ENCODE measurements around the gene VEZF1.

VEZF1 gene

DNA sequence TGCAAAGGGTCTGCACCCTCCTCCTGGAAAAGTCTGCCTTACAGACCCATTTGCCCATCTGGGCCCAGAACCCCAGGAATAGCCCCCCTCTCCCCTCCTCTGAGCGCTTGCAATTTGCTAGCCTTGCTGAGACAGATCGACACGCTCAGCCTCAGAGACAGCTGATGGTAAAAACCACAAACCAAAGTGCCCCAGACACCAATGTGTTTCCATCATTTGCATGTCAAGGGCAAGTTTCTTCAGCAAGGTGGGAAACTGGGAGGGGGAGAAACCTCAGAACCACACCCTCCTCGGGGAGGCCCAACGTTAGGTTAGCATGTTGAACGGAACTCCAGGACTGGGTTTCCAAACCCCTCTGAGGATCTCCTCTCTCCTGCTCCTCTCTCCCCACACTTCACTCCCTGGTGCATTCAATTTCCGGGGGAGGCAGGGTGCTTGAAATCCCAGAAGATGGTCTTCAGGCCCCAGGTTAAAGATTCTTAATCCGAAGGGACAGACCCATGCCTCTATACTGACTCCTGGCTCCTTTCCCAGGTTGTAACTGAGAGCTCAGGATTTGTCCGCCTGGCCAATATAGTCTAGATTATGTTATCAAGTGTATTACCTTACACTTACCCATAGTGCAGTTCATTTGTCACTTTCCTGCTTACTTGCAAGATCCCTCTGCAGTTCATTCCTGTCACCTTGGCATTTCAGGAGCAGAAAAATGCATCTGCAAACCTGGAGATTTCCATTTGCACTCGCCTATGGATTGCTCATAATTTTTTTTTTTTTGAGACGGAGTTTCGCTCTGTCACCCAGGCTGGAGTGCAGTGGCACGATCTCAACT is 31.5 kb downstream of the VEZF1 start:
- TF ChIP-seq GATA1 (IDR thresholded peaks at IDR 0.05; ENCODE audit: low read depth, low read length) (no peak), POLR2A (IDR thresholded peaks at IDR 0.05; ENCODE audit: low read length) (no peak)
- DNase-seq = no peak

DNA sequence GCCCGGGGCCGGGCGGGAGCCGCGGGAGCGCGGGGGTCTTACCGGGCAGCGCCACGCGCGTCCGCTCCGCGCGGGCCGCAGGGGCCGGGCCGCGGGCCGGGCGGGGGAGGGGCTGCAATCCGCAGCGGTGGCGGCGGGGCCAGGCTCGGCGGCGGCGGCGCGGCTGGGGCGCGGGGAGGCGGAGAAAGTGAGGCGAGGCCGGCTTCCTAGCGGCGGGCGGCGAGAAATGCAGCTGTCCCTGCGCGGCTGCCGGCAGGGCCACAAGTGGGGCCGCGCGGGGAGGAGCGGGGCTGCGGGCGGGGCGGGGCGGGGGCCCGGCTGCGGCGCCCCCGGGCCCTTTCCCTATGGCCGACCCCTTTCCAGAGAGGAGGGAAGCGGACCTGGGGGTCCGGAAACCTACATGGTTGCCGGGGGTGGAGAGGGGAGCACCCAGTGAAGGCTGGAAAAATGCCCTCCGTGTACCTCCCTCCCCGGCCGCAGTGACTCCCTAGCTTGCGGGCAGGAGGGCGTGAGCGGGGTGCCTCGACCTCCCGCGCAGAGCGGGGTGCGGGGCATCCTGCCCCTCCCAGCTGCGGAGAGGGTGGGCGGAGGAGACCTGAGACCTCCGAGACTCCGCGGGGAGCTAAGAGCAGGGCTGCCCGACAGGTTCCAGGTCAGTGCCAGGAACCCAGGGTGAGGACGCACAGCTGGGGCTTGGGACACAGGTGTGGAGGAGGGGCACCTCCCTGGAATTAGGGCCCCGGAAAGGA is 32.7 kb downstream of the VEZF1 start, which contains the start of gene CUEDC1:
Gene CUEDC1 (minus strand): TSS at position 230 of the 749 bp plus-strand sequence. CDS start 69,848 bp downstream, outside the sequence.
- TF ChIP-seq POLR2A (IDR thresholded peaks at IDR 0.05; ENCODE audit: low read length) (no peak), GATA1 (IDR thresholded peaks at IDR 0.05; ENCODE audit: low read depth, low read length) (no peak)
- DNase-seq = peak; percentile 53 to 72

DNA sequence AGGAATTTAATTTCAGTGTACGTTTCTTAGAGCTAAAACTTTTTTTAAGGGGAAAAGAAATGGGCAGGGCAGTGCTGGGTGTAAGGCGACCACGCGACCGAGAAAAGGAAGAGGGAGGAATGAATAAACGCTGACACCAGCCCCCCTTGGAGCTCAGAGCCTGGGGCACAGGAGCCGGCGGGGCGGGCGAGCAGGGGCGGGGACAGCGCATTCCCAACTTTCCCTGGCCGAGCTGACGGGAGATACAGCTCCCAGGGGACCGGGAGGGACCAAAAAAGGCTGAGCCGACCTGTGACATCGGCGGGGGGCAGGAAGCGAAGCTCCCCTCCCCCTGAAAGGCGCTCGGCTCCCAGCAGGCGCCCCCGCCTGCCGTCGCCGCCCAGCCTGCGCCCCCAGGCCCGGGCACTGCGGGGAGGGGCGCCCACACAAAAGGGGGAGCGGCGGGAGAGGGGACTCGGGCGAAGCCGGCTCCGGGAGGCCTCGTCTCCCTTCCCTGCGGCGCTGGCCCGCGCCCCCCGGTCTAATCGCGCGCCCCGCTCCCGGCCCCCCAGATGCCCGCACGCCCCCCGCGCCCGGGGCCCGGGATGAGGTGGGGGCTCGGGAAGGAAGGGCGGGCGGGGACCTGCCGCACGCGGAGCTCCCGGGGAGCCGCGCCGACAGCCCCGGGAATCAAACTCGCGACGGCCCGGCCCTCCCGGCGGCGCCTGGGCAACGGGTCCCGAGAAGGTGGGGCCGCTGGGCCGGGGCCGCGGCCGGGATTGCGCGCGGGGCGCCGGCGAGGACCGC is 33.5 kb downstream of the VEZF1 start:
- no peak for DNase-seq
- no peak for TF ChIP-seq GATA1 (IDR thresholded peaks at IDR 0.05; ENCODE audit: low read depth, low read length)
- TF ChIP-seq POLR2A (IDR thresholded peaks at IDR 0.05; ENCODE audit: low read length) = no peak

DNA sequence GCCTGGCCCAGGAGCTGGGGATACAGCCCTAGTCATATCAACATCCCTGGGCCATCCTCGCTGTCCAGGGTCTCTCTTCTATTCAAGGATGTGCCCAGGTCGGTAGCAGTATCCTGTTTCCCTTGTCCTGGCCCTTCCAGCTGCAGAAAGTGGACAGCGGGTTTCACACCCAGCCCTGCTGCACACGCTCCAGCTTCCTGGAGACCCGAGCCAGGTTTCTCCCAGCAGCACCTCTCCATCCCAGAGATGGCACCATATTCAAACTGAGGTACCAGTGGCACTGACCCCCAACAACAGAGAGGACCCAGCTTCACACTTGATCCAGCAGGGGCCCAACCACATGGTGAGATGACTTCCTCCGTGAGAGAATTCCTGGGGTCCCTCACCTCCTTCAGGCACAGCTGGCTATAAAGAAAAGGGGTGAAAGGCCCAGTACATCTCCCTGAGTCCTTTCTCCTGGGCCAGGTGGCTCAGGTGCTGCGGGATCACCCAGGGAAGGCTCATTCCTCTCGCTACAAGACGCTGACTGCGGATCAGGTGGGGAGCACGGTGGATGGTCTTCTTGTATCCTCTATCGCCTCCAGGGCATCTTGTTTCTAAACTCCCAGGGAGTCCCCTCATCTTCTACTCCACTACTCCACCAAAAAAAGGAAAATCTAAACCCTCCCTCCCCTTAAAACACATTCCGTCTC is 34.2 kb downstream of the VEZF1 start:
- TF ChIP-seq GATA1 (IDR thresholded peaks at IDR 0.05; ENCODE audit: low read depth, low read length) (no peak), POLR2A (IDR thresholded peaks at IDR 0.05; ENCODE audit: low read length) (no peak)
- no peak for DNase-seq

DNA sequence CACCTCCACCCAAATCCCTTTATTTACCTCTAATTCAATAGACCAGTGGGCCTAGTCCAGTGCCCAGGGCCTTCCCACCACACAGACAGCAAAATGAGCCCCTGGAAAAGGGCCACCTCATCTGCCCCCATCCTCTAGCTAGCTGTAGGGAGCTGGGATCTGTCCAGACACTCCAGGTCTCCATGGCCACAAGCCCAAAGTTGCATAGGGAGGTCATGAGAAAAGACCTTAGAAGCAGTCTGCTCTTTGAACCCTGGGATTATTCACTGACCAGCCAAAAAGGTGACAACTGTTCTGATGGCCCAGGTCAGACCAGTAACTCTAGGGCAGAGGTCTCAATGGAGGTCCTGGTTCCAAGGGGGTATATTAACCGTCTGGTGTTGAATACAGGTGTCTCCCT is 34.8 kb downstream of the VEZF1 start:
- DNase-seq = no peak
- TF ChIP-seq POLR2A (IDR thresholded peaks at IDR 0.05; ENCODE audit: low read length) = no peak
- TF ChIP-seq GATA1 (IDR thresholded peaks at IDR 0.05; ENCODE audit: low read depth, low read length) = no peak

DNA sequence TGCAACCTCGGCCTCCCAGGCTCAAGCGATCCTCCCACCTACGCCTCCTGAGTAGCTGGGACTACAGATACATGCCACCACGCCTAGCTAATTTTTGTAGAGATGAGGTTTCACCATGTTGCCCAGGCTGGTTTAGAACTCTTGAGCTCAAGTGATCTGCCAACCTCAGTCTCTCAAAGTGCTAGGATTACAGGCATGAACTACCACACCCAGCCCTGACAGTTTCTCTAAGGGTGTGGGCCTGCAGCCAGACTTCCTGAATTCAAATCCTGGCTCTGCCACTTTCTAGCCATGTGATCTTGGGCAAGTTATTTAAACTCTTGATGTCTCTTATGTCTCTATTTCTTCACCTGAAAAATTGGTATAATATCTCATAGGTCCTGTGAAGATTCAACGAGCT is 38.4 kb downstream of the VEZF1 start:
- TF ChIP-seq GATA1 (IDR thresholded peaks at IDR 0.05; ENCODE audit: low read depth, low read length) = no peak
- no peak for TF ChIP-seq POLR2A (IDR thresholded peaks at IDR 0.05; ENCODE audit: low read length)
- DNase-seq = peak in 1 of 2 experiments; percentile 20

DNA sequence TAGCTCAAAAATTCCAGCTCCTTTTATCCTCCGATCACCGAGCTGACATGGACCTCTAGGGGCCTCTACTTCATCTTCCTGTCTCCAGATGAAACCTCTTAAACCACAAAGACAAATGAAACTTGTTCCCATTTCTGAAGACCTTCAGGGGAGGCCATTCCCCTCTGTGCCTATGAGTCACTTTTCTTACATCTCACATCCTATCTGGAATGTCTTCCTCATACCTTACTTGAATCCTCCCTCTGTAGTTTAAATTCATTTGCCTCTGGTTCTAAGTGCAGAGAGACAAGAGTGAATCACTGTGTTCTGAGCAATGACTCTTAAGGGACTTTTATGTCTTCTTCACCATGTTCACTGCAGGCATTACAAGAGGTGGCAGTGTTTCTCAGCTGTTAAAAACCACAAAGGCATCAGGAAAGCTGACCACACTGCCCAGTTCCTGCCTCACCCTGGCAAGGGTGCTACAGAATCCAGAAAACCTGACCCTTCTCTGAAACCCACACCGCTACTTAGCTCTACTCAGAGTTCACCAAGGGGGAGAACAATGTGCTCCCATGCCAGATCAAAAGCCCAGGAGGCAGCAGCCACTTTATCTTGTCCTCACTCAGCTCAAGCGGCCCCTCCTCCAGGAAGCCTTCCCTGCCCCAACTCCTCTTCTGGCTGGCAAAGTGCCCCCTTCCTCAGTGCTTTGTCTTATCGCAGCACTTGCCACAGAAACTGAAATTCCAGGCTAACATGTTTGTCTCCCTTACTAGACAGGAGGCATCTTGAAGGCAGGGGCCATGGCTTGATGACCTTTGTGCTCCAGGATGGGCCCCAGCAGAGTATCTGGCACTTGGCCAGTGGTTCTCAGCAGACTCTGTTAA is 39.3 kb downstream of the VEZF1 start:
- TF ChIP-seq POLR2A (IDR thresholded peaks at IDR 0.05; ENCODE audit: low read length) = no peak
- no peak for TF ChIP-seq GATA1 (IDR thresholded peaks at IDR 0.05; ENCODE audit: low read depth, low read length)
- DNase-seq = peak in 1 of 2 experiments; percentile 22

DNA sequence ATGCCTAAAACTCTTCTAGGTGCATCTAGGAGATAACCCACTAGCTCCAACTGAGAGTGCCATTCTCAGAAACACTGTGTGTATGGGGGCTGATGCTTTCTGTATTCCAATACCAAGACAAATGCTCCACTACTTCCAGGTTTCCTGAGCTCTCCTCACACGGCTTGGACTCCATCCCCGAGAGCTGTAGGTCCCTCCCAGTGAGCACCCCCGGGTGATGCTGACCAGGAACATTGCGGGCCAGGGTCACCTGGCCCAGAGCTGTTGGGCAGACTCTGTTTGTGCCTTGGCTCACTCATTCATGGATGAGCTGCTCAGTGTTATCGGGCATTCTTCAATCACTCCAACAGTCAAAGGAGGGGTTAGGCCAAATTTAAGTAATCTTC is 39.9 kb downstream of the VEZF1 start:
- TF ChIP-seq POLR2A (IDR thresholded peaks at IDR 0.05; ENCODE audit: low read length) (no peak), GATA1 (IDR thresholded peaks at IDR 0.05; ENCODE audit: low read depth, low read length) (no peak)
- DNase-seq = no peak

DNA sequence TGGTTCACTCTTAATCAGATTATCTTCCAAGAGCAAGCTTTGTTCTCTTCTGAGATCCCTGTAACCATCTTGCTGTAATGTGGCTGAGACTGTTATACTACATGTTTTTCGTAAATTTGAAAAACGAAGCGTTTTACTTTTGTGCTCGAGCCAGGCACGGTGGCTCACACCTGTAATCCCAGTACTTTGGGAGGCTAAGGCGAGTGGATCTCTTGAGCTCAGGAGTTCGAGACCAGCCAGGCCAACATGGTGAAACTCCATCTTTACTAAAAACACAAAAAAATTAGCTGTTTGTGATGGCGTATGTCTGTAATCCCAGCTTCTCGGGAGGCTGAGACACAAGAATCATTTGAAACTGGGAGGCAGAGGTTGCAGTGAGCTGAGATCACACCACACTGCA is 40.7 kb downstream of the VEZF1 start:
- no peak for TF ChIP-seq GATA1 (IDR thresholded peaks at IDR 0.05; ENCODE audit: low read depth, low read length)
- DNase-seq = no peak

DNA sequence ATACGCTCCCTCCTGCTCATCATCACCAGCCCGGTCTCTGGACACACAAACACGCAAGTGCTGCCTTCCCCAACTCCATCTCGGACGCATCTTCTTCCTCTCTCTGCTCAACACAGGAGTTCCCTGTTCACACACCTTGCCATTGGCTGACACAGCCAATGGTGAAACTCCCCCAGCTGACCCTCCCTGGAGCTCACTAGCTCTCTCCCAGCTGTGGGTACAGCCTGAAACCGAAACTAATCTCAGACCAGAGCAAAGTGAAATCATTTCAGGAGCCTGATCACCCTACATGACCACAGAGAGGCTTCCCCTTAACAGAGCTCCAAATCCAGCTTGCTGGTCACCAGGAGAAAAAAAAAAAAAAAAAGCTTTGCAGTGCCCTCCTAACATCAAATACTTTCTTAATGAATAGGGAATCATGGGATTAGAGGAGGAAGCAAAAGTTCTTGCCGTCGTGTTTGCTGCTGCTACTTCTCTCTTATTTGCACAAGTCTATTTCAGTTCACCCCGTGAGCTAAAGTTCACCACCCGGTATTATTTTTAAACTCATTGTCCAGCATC is 41.2 kb downstream of the VEZF1 start:
- no peak for TF ChIP-seq GATA1 (IDR thresholded peaks at IDR 0.05; ENCODE audit: low read depth, low read length)
- TF ChIP-seq POLR2A (IDR thresholded peaks at IDR 0.05; ENCODE audit: low read length) = no peak
- DNase-seq = peak; percentile 16 to 49

DNA sequence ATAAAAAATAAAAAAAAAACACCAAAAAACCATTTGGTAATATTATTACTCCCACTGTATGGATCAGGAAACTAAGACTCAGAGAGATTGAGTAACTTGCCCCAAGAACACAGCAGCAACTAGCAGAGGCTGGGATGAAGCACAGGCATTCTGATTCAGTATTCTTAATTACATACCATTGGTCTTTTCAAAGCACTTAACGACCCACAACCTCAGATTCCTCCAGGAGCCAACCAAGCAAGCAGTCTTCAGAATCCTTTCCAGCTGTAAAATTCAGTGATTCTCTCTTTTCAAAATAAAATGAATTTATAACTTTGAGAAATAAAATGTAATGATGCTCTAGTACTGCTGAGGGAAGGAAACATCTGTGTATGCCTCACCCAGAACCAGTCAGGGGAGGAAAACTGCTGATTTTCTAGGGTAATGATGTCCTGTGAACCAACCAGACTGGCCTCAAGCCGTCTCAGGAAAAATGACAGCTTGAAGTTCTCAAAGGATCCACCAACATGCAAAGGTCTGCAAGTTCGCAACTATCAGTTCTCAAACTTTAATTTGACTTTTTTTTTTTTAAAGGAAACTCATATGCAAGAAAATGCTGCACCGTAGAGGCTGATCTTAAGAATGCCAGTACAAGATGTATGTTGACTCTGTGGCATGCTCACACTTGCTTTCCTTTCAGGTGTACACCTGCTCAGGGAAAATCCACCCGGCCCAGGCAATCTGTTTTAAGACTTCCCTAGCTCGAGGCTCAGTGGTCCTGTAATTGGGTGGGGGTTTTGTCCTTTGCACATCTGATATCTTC is 41.9 kb downstream of the VEZF1 start:
- no peak for DNase-seq
- TF ChIP-seq GATA1 (IDR thresholded peaks at IDR 0.05; ENCODE audit: low read depth, low read length) (no peak), POLR2A (IDR thresholded peaks at IDR 0.05; ENCODE audit: low read length) (no peak)

DNA sequence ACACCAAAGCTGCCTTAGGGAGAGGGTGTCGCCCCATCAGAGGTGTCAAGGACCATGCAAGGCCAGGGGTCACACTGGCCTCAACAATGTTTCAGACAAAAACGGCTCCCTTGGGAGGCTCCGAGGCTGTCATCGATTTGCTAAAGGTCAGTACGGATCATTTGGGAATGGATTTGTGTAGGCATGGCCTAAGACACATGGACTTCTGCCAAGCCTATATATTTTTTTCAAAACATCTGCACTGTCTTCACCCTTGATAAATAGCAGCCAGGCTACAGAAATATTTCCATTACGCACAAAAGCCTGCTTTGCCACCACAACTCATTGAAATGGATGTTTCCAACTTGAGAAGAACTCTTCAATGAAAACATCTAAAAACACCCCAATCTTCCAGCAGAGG is 43.1 kb downstream of the VEZF1 start:
- DNase-seq = no peak
- no peak for TF ChIP-seq POLR2A (IDR thresholded peaks at IDR 0.05; ENCODE audit: low read length)
- TF ChIP-seq GATA1 (IDR thresholded peaks at IDR 0.05; ENCODE audit: low read depth, low read length) = no peak
